Ecto neural progenitor cell (in vitro differentiated cells): ENCODE data around the gene AGA.

Experiments
- DNase-seq: peaks from one replicate; pipeline ENCODE4 v3.0.0-alpha.2; 2018; ENCODE audit warnings: low spot score

The AGA gene

DNA sequence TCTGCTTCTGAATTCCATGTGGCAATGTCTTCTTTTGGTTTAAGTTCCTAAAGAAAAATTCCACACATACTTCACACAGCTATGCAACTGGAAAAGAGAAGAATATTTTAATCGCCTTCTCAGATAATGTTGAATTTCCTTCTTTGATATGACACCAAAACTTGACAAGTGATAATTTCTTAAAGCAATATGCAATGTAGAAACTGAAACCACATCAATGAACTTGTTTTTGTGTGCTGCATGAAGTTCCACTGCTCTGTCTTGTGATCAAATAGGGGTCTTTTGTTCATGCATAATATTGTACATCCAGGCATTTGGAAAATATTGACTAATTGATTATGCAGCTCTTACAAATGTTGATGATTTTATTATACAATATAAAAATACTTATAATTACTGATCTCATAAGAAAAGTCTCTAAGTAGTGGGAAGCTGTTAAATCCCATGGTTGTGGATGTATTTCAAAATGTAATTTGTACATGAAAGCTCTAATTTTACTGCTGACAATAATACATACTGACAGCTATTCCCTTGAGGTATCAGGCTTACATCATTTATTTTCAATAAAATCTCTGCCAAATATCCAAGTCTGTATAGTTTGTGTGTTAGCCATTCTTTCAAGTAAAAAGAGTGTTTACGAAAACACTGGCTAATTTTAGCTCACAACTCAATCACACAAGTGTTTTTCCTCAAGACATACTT, 56.5 kb downstream of the AGA start:
- DNase-seq: no peak

DNA sequence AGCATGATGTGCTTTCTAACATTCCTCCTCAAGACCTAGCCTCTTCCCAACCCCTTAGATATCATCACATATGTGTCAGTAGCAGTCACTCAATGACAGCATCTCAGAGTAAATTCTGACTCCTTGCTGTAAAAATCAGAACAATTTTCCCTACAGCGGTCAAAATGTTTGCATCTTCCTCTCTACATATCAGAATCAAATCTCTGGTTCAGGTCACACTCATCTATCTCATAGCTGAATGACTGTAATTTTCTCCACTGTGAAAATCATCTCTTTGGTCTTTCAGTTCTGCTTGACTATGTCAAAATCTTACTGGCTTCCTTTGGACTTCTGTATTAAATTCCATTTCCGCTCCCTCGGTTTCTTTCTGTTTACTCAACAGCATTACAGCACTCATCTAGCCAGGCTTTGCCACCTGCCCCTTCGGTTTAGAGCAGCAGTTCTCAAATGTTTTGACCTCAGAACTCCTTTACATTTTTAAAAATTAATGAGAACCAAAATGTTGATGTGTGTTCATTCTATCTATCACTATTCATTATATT, 57.3 kb downstream of the AGA start:
- DNase-seq: no peak

DNA sequence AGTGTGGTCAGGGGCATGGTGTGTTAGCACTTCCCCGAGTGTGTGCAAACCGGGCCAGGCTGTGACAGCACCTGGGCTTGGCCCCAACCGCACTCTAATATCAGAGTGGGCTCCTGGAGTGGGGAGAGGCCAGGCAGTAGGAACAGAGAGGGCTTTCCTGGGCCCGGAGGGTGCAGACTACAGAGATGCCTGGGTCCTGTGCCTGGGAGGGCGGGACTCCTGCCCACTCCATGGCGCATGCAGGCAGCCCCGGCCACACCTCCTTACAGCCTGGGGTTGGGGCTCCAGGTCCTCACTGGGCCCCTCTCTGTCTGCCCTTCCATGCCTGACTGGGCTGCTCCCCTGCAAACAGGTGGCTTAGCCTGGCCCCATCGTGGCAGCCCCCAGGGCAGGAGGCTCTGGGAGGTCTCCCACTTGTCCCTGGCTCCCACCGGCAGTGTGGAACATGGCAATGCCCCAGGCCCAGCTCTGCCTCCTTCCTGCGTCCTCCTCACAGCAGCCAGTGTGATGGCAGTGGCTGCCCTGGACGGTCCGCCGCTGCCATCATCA, 60.4 kb downstream of the AGA start:
- no peak for DNase-seq
